Left ventricle myocardium superior (tissue), 1 donor: ENCODE results near the gene CELSR1. TPM values are rescaled to one million over a fixed set of nuclear protein-coding genes. Genes with fewer than 3 reads are reported as not detected.
"Not testable (repeated sequence)": the region's sequence is repeated elsewhere in the genome, so short reads cannot be mapped to it uniquely, and the experiment has no call there.

Experiments
- ATAC-seq: fragments of 200-7000 bp; cut with Tn5 transposase; one replicate; pipeline ENCODE4 v1.9.1; 2020; ENCODE audit warnings: mild to moderate bottlenecking, moderate library complexity
- DNase-seq: peaks from one replicate; pipeline ENCODE4 v3.0.0-alpha.2; 2020
- intact Hi-C: fragments of 100-400 bp; cut with micrococcal nuclease; formaldehyde crosslinking; loops from one replicate; pipeline ENCODE4 v1.11.0; 2022
- total RNA-seq: library from RNA; stranded (reverse); fragmentation: NEBNext Ultra II Directional; extraction: Animal tissue kit (Norgen Biotek cat#: 25700); gene quantifications from one replicate; pipeline ENCODE4 v1.2.1, GENCODE V29; 2021
- donor health status: DM: no; HTN: yes; CAD: no; lungs with severe emphysema.

Gene CELSR1
- total RNA-seq, 1 donor from 2014 or later: 9.7 TPM

DNA sequence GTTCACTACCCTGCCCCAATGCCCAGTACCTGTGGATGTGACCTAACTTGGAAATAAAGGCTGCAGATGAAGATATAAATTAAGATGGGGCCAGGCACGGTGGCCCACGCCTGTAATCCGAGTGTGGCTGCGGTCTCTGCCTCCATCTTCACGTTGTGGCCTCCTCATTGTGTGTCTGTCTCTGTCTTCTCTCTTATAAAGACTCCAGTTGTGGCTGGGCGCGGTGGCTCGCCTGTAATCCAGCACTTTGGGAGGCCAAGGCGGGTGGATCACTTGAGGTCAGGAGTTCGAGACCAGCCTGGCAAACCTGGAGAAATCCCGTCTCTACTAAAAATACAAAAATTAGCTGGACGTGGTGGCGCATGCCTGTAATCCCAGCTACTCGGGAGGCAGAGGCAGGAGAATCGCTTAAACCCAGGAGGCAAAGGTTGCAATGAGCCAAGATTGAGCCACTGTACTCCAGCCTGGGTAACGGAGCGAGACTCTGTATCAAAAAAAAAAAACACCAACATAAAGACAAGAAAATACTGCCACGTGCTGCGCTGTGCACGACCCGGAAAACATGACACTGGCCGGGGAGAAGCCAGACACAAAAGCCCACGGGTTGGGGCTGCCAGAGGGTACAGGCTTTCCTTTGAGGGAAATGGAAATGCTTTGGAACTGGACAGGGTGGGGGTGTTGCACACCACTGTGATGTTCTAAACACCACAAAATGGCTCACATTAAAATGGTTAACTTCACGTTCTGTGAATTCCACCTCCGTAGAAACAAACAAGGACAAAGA is 18.7 kb downstream of the CELSR1 start:
- intact Hi-C loops: no loop called here
- ATAC-seq: no peak
- peak; percentile 4 for DNase-seq

DNA sequence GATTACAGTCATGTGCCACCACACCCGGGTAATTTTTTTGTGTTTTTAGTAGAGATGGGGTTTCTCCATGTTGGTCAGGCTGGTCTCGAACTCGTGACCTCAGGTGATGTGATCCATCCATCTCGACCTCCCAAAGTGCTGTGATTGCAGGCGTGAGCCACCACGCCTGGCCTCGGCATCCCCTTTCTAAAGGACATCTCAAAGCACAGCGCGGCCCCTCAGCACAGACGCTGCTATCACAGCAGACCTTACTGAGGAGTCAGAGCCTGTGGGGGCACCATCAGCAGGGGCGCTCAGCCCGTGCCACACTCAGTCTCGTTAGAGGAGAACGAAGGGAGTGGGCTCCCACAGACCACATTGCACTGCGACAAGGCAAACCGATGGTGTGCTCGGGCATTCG is 19.4 kb downstream of the CELSR1 start:
- DNase-seq (peak; percentile 14), ATAC-seq (no peak)
- intact Hi-C loops: no loop called here

DNA sequence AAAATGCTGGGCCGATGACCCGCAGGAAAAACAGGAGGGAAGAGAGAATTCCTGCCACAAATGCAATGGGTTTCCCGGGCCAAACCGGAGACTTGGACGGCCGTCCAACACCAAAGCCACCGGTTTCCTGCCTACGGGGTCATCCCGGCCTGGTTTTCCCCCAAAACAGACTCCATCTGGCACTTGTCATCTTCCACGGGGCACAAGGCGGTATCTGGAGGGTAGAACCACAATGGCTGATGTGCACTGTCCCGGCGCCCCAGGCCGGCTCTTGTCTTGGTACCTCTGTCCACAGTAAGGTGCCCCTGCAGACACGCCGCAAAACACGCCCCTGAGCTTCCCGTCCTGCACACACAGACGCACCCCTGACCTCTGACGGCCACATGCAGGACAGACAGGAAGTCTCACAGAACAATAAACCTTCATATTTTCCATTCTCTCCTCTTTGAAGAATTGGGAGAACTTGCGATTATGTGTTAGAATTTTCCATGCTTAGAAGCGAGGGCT is 20.1 kb downstream of the CELSR1 start:
- intact Hi-C loops: no loop called here
- DNase-seq: peak; percentile 32
- ATAC-seq: peak; percentile 24

DNA sequence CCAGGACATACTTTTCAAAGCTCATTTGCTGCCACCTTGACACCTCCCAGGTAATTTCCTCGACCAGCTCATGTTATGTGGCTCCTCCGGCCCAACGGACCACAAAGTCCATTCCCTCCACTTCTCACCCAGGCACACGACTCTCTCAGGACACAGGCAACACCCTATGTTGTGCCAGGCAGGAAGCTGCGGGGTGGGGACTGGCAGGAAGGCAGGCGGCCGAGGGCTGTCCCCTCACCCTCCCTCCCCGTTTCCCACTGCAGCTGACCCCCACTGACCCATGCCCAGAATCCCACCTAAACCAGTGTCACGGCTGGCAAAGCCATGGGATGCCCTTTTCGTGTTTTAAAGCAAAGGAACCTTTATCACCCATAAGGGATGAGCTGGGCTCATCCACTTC is 20.8 kb downstream of the CELSR1 start:
- intact Hi-C loops: no loop called here
- no peak for ATAC-seq
- no peak for DNase-seq

DNA sequence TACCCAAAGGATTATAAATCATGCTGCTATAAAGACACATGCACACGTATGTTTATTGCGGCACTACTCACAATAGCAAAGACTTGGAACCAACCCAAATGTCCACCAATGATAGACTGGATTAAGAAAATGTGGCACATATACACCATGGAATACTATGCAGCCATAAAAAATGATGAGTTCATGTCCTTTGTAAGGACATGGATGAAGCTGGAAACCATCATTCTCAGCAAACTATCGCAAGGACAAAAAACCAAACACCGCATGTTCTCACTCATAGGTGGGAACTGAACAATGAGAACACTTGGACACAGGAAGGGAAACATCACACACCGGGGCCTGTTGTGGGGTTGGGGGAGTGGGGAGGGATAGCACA is 21.3 kb downstream of the CELSR1 start:
- DNase-seq, ATAC-seq, intact Hi-C loops: not testable (repeated sequence)

- ATAC-seq (no peak), DNase-seq (peak; percentile 22)
Observed at GRCh38 chr22:46515208-46516111, 22.0 kb downstream of the CELSR1 start.

GRCh38 chr22:46514592-46515207 is 22.7 kb downstream of the CELSR1 start:
- ATAC-seq: no peak
- DNase-seq: peak; percentile 21
- intact Hi-C loops: no loop called here

More at GRCh38 chr22:46515208-46516111, 22.0 kb downstream of the CELSR1 start:
- intact Hi-C loops: no loop called here

DNA sequence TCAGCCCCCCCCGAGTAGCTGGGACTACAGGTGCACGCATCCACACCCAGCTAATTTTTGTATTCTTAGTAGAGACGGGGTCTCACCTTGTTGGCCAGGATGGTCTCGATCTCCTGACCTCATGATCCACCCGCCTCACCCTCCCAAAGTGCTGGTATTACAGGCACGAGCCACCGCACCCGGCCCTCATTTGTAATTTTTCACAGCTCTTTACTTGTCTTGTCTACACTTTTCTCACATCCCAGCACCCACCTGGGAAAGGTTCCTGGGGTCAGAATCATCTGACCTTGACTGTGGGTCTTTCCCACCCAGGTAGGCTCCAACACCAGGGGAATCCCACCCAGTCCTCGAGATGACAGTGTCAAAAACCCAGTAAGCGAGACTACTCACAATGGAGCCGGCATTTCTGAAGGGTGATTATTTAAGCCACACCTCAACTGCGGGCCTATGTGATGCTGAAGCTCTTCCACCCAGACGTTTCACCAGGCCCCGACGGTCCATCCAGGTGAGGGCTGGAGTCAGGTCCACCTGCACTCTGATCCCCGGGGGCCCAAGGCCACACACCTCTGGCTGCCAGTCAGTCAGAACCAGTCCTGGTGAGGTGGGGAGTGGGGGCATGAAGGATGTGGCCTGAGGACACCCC is 23.4 kb downstream of the CELSR1 start:
- peak; percentile 15 for DNase-seq
- intact Hi-C loops: no loop called here
- no peak for ATAC-seq

- intact Hi-C loops: no loop called here
- no peak for ATAC-seq
- peak; percentile 17 for DNase-seq
Observed at GRCh38 chr22:46512683-46513082, 24.7 kb downstream of the CELSR1 start.

- peak; percentile 20 for DNase-seq
- intact Hi-C loops: no loop called here
- ATAC-seq: no peak
Observed at GRCh38 chr22:46512039-46512370, 25.4 kb downstream of the CELSR1 start.

DNA sequence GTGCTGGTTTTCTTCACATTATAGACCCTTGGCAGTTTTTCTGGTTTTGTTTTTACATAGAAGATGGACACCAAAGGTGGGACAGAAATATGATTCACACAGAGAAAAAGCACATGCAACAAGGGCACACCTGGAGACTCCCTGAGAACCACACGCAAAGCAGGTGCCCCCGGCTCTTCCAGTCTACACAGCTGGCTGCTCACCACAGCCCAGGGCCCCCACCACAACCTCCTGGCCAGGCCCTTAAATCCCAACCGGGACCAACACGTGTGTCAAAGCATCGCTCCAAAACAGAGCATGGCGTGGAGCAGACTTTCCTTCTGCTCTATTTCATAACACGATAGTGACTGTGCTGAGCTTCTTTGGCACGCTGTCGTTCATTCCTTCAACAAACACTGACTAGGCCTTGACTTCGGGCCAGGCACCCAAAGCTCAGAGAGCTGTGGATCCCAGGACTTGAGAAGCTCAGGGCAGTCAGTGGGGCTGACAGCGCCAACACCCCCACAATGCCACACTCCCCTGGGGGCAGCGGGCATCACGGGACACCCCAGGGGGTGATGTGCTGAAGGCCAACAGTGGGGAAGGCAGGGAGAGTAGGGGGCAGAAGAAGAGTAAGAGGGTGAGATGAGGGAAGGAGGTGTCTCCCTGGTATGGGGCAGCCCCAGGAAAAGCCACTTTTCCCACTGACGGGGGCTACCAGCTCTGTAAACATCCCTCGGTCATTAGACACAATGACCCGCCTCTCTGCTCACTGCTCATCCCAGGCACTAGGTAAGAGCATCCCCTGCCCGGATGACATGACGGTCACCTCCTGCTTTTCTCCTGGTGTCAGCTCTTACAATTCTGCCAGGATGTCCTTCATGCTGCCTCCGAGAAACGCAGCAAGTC is 26.0 kb downstream of the CELSR1 start:
- DNase-seq (peak; percentile 37), ATAC-seq (peak; percentile 55)
- intact Hi-C loops: no loop called here

GRCh38 chr22:46509416-46510089 is 27.9 kb downstream of the CELSR1 start:
- intact Hi-C loops: no loop called here
- no peak for ATAC-seq
- DNase-seq: no peak

- DNase-seq: no peak
- ATAC-seq: no peak
- intact Hi-C loops: no loop called here
Observed at GRCh38 chr22:46508491-46508999, 28.9 kb downstream of the CELSR1 start.

DNA sequence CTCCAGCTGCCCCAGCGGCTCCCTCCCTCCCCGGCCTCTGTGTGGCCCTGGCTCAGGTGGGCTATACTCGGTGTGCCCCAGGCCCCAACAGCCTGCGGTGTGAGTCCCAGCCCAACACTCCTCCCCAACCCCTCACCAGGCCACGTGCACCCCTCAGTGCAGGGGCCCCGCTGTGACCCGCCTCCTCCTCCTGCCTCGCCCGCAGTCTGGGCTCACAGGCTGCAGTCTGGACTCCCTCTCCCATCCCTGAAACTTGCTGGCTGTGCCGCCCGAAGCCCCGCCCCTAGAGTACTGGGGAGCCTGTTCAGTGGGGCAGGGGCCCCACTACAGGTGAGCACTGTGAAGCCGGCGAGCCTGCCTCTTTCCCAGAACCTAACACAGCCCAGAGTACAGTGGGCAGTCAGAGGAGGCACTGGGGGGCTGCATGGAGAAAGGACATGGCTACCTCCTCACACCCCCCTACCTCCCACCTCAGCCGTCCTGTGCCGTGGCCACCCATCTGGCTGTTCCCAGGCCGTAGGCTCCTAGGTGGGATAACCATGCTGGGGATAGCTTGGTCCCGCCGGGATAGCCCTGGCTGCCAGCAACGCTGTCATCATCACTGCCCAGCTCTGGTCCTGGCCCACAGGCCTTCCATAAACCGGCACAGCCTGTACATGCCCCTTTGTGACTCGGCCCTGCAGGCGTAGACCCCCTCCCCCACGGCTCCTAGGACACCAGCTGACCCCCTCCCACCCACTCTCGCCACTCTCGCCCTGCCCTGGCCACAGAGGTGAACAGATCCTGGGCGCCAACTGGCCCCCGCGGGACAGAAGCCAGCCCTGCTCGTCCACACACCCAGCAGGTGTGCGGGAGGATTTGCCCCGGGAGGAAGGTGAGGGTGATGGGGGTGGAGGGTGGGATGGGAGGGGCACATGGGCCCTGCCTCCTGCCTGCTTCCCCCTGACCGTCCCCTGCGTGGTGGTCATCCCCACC is 29.7 kb downstream of the CELSR1 start:
- intact Hi-C loops: no loop called here
- DNase-seq: no peak
- no peak for ATAC-seq

DNA sequence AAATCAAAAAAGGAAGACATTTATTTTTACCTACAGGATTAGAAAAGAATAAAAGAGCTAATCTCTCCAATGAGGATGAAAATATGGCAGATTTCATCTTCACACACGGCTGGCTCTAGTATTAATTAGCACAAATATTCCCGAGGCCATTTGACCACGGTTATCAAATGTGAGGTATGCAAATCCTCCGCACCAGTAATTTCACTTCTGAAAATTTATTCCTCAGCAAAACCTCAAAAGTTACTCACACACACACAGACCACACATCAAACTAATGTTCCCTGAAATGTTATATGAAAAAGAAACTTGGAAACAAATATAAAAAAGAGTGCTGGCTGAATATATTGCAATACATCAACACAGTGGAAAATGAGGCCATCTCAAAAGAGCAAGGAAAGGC is 32.8 kb downstream of the CELSR1 start:
- DNase-seq (no peak), ATAC-seq (no peak)
- intact Hi-C loops: no loop called here

GRCh38 chr22:46502440-46503175 is 34.8 kb downstream of the CELSR1 start:
- intact Hi-C loops: no loop called here
- no peak for DNase-seq
- ATAC-seq: no peak
